GM13976 (cell line): ENCODE measurements around the gene STX18.

ENCODE experiments used
- DNase-seq: peaks from one replicate; pipeline ENCODE4 v3.0.0; 2012; ENCODE audit warnings: low spot score
- in situ Hi-C: fragments of 300-500 bp; cut with MboI; formaldehyde crosslinking; loops from one replicate; pipeline ENCODE4 v1.12.0; 2022; ENCODE audit warnings: low sequenced_read_pairs, mixed read lengths, inconsistent platforms; ENCODE audit not compliant: unreplicated experiment
- TF ChIP-seq, protein P1 (sequence below): IDR thresholded peaks from 2 replicates; pipeline ENCODE4 v1.5.1; 2012; ENCODE audit warnings: borderline replicate concordance, mild to moderate bottlenecking; ENCODE audit not compliant: insufficient read depth; ENCODE audit errors: extremely low read depth, missing control alignments, control extremely low read depth

STX18 gene

DNA sequence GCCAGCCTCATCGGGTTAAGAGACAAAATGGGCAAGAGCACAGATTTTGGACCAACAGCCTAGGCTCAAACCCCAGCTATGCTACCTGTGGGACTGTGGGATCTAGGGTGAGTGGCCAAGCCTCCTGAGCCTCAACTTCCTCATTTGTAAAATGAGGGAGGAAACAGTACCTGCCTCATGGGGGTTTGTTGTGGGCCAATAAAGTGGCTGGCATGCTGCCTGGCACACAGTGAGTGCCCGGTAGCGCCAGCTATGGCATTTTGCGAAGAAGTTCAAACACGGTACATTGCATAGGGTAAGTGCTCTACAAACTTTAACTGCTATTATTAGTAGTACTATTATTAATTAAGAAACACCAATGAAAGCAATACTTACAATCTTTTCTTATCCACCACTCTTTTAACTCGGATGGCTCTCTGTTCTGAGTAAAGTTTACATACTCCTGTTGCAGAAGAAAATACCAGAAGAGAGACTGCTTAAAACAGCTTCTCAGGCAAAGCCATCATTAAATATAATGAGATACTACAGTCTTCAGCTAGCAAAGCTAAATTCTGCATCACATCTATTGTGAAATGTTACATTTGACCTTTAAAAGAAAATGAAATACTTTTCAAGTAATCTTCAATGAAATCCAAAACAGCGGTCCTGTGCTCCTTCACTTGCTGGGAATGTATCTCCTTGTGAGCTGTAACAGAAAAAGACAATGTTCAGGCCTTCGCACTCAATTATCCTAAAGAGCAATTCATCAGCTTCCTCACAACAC lies 84.9 kb downstream of the STX18 start:
- TF ChIP-seq, protein P1, sequence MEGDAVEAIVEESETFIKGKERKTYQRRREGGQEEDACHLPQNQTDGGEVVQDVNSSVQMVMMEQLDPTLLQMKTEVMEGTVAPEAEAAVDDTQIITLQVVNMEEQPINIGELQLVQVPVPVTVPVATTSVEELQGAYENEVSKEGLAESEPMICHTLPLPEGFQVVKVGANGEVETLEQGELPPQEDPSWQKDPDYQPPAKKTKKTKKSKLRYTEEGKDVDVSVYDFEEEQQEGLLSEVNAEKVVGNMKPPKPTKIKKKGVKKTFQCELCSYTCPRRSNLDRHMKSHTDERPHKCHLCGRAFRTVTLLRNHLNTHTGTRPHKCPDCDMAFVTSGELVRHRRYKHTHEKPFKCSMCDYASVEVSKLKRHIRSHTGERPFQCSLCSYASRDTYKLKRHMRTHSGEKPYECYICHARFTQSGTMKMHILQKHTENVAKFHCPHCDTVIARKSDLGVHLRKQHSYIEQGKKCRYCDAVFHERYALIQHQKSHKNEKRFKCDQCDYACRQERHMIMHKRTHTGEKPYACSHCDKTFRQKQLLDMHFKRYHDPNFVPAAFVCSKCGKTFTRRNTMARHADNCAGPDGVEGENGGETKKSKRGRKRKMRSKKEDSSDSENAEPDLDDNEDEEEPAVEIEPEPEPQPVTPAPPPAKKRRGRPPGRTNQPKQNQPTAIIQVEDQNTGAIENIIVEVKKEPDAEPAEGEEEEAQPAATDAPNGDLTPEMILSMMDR, result no peak
- DNase-seq, result no peak
- in situ Hi-C loops, result no loop called here

DNA sequence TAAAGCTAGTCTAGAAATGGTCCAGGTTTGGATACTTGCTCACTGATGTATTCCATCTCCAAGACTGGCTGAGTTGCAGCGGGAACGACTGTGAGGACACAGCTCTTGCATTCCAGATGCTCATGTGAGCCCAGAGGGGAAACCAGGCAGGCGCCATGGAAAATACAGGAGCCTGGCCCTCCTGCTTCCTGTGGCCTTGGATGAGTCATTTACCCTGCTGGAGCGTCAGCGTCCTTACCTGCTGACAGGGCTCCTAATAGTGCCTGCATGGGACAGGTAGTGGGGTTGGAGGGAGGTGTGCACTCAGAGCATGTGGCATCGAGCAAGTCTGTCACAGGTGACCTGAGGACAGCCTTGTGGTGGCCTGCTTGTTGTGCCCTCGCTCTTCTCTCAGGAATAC lies 85.5 kb downstream of the STX18 start:
- in situ Hi-C loops, result no loop called here
- TF ChIP-seq, protein P1, result no peak
- no peak for DNase-seq

DNA sequence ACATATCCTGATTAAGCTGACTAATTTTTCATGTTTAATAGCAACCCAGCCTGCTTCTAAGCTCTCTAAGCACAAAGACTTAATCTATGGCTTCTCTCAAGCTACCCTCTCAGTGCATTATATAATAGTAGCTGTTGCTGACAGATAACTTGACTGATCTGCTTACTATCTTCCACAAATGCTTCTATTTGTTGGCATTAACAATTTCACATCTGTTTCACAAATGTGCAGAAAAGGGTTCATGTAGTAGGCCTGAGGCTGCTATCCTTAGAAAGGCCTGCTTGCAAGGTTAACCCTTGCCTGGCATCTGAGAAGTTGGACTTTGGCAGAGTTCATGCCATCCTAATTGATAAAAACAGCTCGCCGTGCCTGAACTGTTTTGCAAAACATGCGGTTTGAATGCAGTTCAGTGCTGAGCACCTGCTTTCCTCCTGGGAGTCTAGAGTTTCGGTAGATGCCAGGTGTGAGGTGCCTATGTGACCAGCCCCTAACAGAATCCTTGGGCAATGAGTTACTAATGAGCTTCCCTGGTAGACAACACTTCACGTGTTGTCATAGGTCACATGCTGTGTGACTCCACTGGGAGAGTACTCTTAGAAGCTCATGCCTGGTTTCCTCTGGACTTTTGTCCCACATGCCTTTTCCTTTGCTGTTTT lies 86.5 kb downstream of the STX18 start:
- in situ Hi-C loops, result no loop called here
- DNase-seq, result no peak
- TF ChIP-seq, protein P1, result no peak

DNA sequence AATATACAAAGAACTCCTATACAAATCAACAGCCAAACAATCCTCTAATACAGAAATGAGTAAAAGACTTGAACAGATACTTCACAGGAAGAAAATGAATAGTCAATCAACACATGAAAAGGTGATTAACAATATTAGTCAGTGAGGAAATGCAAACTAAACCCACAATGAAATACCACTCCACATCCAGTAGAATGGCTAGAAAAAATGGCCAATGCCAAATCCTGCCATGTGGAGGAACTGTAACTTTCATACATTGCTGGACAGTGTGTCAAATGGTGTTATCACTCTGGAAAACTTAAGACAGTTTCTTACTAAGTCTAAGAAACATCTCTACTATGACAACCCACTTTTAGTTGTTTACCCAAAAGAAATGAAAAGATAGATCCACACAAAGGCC lies 95.4 kb downstream of the STX18 start:
- TF ChIP-seq, protein P1, result no peak
- no peak for DNase-seq
- in situ Hi-C loops, result no loop called here

DNA sequence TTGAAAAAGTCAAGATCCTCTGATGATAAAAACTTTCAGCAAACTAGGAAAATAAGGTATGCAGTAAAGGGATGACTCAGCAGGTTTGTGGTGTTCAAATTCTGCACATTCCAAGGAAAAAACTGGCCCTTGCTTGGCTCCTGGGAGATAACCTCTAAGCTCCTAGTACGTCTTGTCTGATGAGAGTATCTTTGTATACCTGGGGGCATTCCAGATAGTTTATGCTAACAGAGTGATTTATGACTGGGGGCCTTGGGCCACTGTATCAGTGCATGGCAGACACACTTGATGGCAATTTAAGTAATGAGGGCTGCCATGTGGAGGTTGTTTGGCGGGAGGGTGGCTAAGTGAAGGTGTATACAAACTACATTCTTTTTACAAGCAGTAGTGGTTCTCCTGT lies 98.0 kb downstream of the STX18 start:
- in situ Hi-C loops, result no loop called here
- TF ChIP-seq, protein P1, result no peak
- DNase-seq, result no peak

DNA sequence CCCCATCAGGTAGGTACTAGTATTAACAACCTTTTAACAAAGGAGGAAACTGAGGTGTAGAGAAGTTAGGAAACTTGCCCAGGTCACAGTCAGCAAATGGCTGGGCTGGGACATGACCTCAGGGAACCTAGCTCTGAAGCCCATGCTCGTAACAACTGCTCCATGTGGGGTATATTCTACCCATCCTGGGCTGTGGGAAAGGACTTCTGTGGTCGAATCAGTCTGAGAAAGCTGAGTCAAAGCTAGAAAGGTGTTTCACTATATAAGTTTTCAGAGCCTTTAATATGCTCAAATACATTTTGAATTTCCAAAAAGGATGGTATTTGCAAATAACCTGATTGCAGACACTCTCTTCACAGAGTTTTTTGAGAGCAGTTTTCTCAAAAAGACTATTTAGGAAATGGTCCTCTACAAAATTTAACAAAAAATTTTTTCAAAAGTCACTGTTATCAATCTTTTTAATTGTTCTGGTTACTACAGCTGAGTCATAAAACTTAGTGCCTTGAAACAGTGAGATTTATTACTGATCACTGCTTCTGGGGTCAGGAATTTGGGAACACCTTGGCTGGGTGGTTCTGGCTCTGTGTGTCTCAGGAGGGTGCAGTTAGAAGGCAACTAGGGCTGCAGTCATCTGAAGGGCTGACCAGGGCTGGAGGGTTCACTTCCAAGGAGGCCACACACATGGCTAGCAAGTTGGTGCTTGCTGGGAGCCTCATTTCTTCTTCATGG lies 101.4 kb downstream of the STX18 start:
- peak; percentile 52 for DNase-seq
- in situ Hi-C loops, result no loop called here
- TF ChIP-seq, protein P1, result no peak
